ENCODE measurements around the gene LY6G6D. TPM values are rescaled to one million over a fixed set of nuclear protein-coding genes. Genes with fewer than 3 reads are reported as not detected.
A peak's percentile ranks its signal among the peaks of the same experiment; 100 is the strongest.

Gene LY6G6D
- total and polyA plus RNA-seq, 2 of the 13 experiments (the other 11 are each of a cell fraction or from before 2014, with no cell fraction given): not detected

GRCh38 chr6:31765910-31766794 is 51.0 kb downstream of the LY6G6D start (continued):
- TF ChIP-seq NFYB (CRISPR knock-in tag; IDR thresholded peaks at IDR 0.05) (peak; percentile 71), ZBTB39 (CRISPR knock-in tag; IDR thresholded peaks at IDR 0.05) (no peak), ZNF614 (CRISPR knock-in tag; IDR thresholded peaks at IDR 0.05; ENCODE audit: borderline replicate concordance) (peak; percentile 73; the same call in 1 of the 2 replicates), PITX1 (CRISPR knock-in tag; IDR thresholded peaks at IDR 0.05) (peak; percentile 44; the same call in 1 of the 2 replicates), ZNF235 (CRISPR knock-in tag; IDR thresholded peaks at IDR 0.05; ENCODE audit: borderline replicate concordance) (peak; percentile 92; the same call in 1 of the 2 replicates), PRPF4 (IDR thresholded peaks at IDR 0.05; ENCODE audit: low read depth, low read length, poor library complexity, severe bottlenecking) (no peak), HNF4G (IDR thresholded peaks at IDR 0.05; ENCODE audit: borderline replicate concordance, low read depth, low read length) (no peak), HNF4G (CRISPR knock-in tag; IDR thresholded peaks at IDR 0.05; ENCODE audit: borderline replicate concordance, low read depth) (no peak), ZNF350 (CRISPR knock-in tag; IDR thresholded peaks at IDR 0.05; ENCODE audit: borderline replicate concordance, low read depth) (peak; percentile 60; the same call in 1 of the 2 replicates), ZNF225 (CRISPR knock-in tag; IDR thresholded peaks at IDR 0.05) (0 out of 2 replicates have a peak, but pooled peaks have one; percentile 33), ZNF337 (CRISPR knock-in tag; IDR thresholded peaks at IDR 0.05; ENCODE audit: borderline replicate concordance, low read depth) (peak; percentile 96; the same call in 1 of the 2 replicates), ZSCAN5A (CRISPR knock-in tag; IDR thresholded peaks at IDR 0.05; ENCODE audit: borderline replicate concordance) (no peak), ZNF616 (CRISPR knock-in tag; IDR thresholded peaks at IDR 0.05; ENCODE audit: low read depth) (0 out of 2 replicates have a peak, but pooled peaks have one; percentile 22), CREB3 (CRISPR knock-in tag; IDR thresholded peaks at IDR 0.05) (no peak), ZNF709 (CRISPR knock-in tag; IDR thresholded peaks at IDR 0.05) (peak; percentile 27; the same call in 1 of the 2 replicates), ZNF781 (CRISPR knock-in tag; IDR thresholded peaks at IDR 0.05; ENCODE audit: borderline replicate concordance, not compliant biosample characterization) (peak; percentile 66), ZNF441 (CRISPR knock-in tag; IDR thresholded peaks at IDR 0.05; ENCODE audit: borderline replicate concordance) (peak; percentile 79), ZFP1 (CRISPR knock-in tag; IDR thresholded peaks at IDR 0.05) (no peak), MAX (IDR thresholded peaks at IDR 0.05) (peak; percentile 91), FOXO4 (CRISPR knock-in tag; conservative IDR thresholded peaks at IDR 0.05) (no peak), ZKSCAN5 (CRISPR knock-in tag; IDR thresholded peaks at IDR 0.05) (peak; percentile 98), SP1 (IDR thresholded peaks at IDR 0.05) (no peak), SP1 (CRISPR knock-in tag; IDR thresholded peaks at IDR 0.05) (peak; percentile 49; the same call in 1 of the 2 replicates)

Measured in HepG2 (cell line).